ENCODE results near the gene PLSCR3. TPM values are rescaled to one million over a fixed set of nuclear protein-coding genes. Genes with fewer than 3 reads are reported as not detected.

PLSCR3 gene
- total and polyA plus RNA-seq, 2 experiments from 2014 or later, result 30.0 to 34.3 TPM

- no peak for TF ChIP-seq ZNF462 (CRISPR knock-in tag; IDR thresholded peaks at IDR 0.05)
- no peak for TF ChIP-seq CTCF (conservative IDR thresholded peaks at IDR 0.05; ENCODE audit: low read depth in 2 of 2)
- no peak for TF ChIP-seq POLR2AphosphoS5 (IDR thresholded peaks at IDR 0.05; ENCODE audit: low read depth)
- no peak for TF ChIP-seq EZH2phosphoT487 (IDR thresholded peaks at IDR 0.05; ENCODE audit: unreplicated experiment)
- TF ChIP-seq ZNF331 (CRISPR knock-in tag; IDR thresholded peaks at IDR 0.05; ENCODE audit: low read depth), result no peak
- no peak for TF ChIP-seq NANOG (IDR thresholded peaks at IDR 0.05; ENCODE audit: borderline replicate concordance)
- TF ChIP-seq CREB1 (CRISPR knock-in tag; IDR thresholded peaks at IDR 0.05; ENCODE audit: low read depth), result no peak
- no peak for TF ChIP-seq ETS1 (IDR thresholded peaks at IDR 0.05)
- TF ChIP-seq STAT1 (IDR thresholded peaks at IDR 0.05; ENCODE audit: unreplicated experiment), result no peak
Measured at GRCh38 chr17:7383371-7383741, 11.0 kb downstream of the PLSCR3 start (continued).

Data from GM23338 (cell line).